ENCODE data around the gene TMEM81.

TMEM81 gene

GRCh38 chr1:205084360-205084759 lies at the start of gene TMEM81:
TMEM81 (minus strand) TSS chr1:205084460; CDS start chr1:205084320, 140 bp downstream.
- Mint-ChIP-seq H3K27ac (no peak within 1 kb of the TSS), H3K4me1 (ENCODE audit: low read depth) (no peaks in the 10 kb centered on the region), H3K9me3 (no peaks in the 10 kb centered on the region)

GRCh38 chr1:205133287-205133686 lies 49.0 kb upstream of the TMEM81 start:
- no peak overlapping the region for H3K4me3 Mint-ChIP-seq
- no peak for DNase-seq
- no peaks in the 10 kb centered on the region for H3K4me1 Mint-ChIP-seq (ENCODE audit: low read depth)
- no peaks in the 10 kb centered on the region for H3K9me3 Mint-ChIP-seq
- no peaks in the 10 kb centered on the region for H3K27me3 Mint-ChIP-seq
- no peaks in the 10 kb centered on the region for H3K36me3 Mint-ChIP-seq (ENCODE audit: low read depth)
- no peak overlapping the region for H3K27ac Mint-ChIP-seq

More at GRCh38 chr1:205084360-205084759, at the start of gene TMEM81:
- no peak for DNase-seq
- peaks cover 66% of the 10 kb centered on the region for H3K36me3 Mint-ChIP-seq (ENCODE audit: low read depth)
- H3K27me3 Mint-ChIP-seq, result no peaks in the 10 kb centered on the region
- no peak within 1 kb of the TSS for H3K4me3 Mint-ChIP-seq

- no peaks in the 10 kb centered on the region for H3K4me1 Mint-ChIP-seq (ENCODE audit: low read depth)
- H3K27ac Mint-ChIP-seq, result no peak overlapping the region
- no peaks in the 10 kb centered on the region for H3K27me3 Mint-ChIP-seq
- H3K9me3 Mint-ChIP-seq, result no peaks in the 10 kb centered on the region
- no peak overlapping the region for H3K4me3 Mint-ChIP-seq
- no peak for DNase-seq
- no peaks in the 10 kb centered on the region for H3K36me3 Mint-ChIP-seq (ENCODE audit: low read depth)
Measured at GRCh38 chr1:205129447-205130029, 45.3 kb upstream of the TMEM81 start.

GRCh38 chr1:205128050-205128449 lies 43.8 kb upstream of the TMEM81 start:
- Mint-ChIP-seq H3K36me3 (ENCODE audit: low read depth) (no peaks in the 10 kb centered on the region), H3K9me3 (no peaks in the 10 kb centered on the region), H3K27me3 (no peaks in the 10 kb centered on the region), H3K4me3 (no peak overlapping the region), H3K27ac (no peak overlapping the region), H3K4me1 (ENCODE audit: low read depth) (peaks cover 3% of the 10 kb centered on the region)
- no peak for DNase-seq

- Mint-ChIP-seq H3K36me3 (ENCODE audit: low read depth) (no peaks in the 10 kb centered on the region), H3K27ac (no peak overlapping the region), H3K4me1 (ENCODE audit: low read depth) (peaks cover 7% of the 10 kb centered on the region), H3K27me3 (no peaks in the 10 kb centered on the region), H3K9me3 (no peaks in the 10 kb centered on the region), H3K4me3 (no peak overlapping the region)
- DNase-seq, result no peak
Measured at GRCh38 chr1:205127646-205128045, 43.4 kb upstream of the TMEM81 start.

- Mint-ChIP-seq H3K4me1 (ENCODE audit: low read depth) (peaks cover 25% of the 10 kb centered on the region), H3K36me3 (ENCODE audit: low read depth) (peaks cover 16% of the 10 kb centered on the region), H3K9me3 (no peaks in the 10 kb centered on the region), H3K4me3 (no peak overlapping the region), H3K27ac (no peak overlapping the region), H3K27me3 (no peaks in the 10 kb centered on the region)
- no peak for DNase-seq
Measured at GRCh38 chr1:205124726-205125125, 40.5 kb upstream of the TMEM81 start.

- Mint-ChIP-seq H3K36me3 (ENCODE audit: low read depth) (peaks cover 32% of the 10 kb centered on the region), H3K27ac (peak overlapping the region; percentile 99), H3K4me1 (ENCODE audit: low read depth) (peaks cover 37% of the 10 kb centered on the region), H3K4me3 (peak overlapping the region; percentile 96), H3K9me3 (no peaks in the 10 kb centered on the region), H3K27me3 (no peaks in the 10 kb centered on the region)
- no peak for DNase-seq
Measured at GRCh38 chr1:205122489-205122882, 38.2 kb upstream of the TMEM81 start.

GRCh38 chr1:205121660-205122488 lies 37.6 kb upstream of the TMEM81 start, which contains the start of gene RBBP5:
RBBP5 (minus strand) TSS chr1:205121978; CDS start chr1:205121873, 105 bp downstream.
- Mint-ChIP-seq H3K36me3 (ENCODE audit: low read depth) (peaks cover 33% of the 10 kb centered on the region), H3K9me3 (no peaks in the 10 kb centered on the region), H3K27me3 (no peaks in the 10 kb centered on the region), H3K4me3 (peak within 1 kb of the TSS; percentile 96), H3K27ac (peak within 1 kb of the TSS; percentile 99), H3K4me1 (ENCODE audit: low read depth) (peaks cover 38% of the 10 kb centered on the region)
- peak; percentile 97 for DNase-seq

GRCh38 chr1:205118752-205119151 lies 34.5 kb upstream of the TMEM81 start:
- peak overlapping the region; percentile 38 for H3K27ac Mint-ChIP-seq
- DNase-seq, result no peak
- H3K4me3 Mint-ChIP-seq, result no peak overlapping the region
- no peaks in the 10 kb centered on the region for H3K9me3 Mint-ChIP-seq
- peaks cover 59% of the 10 kb centered on the region for H3K36me3 Mint-ChIP-seq (ENCODE audit: low read depth)
- no peaks in the 10 kb centered on the region for H3K27me3 Mint-ChIP-seq
- peaks cover 49% of the 10 kb centered on the region for H3K4me1 Mint-ChIP-seq (ENCODE audit: low read depth)

GRCh38 chr1:205111354-205111753 lies 27.1 kb upstream of the TMEM81 start:
- peaks cover 22% of the 10 kb centered on the region for H3K4me1 Mint-ChIP-seq (ENCODE audit: low read depth)
- no peaks in the 10 kb centered on the region for H3K9me3 Mint-ChIP-seq
- H3K27me3 Mint-ChIP-seq, result no peaks in the 10 kb centered on the region
- H3K4me3 Mint-ChIP-seq, result no peak overlapping the region
- H3K36me3 Mint-ChIP-seq (ENCODE audit: low read depth), result peaks cover 75% of the 10 kb centered on the region
- H3K27ac Mint-ChIP-seq, result peak overlapping the region; percentile 48
- no peak for DNase-seq

- Mint-ChIP-seq H3K27ac (no peak overlapping the region), H3K9me3 (no peaks in the 10 kb centered on the region), H3K4me3 (no peak overlapping the region), H3K4me1 (ENCODE audit: low read depth) (peaks cover 14% of the 10 kb centered on the region), H3K27me3 (no peaks in the 10 kb centered on the region), H3K36me3 (ENCODE audit: low read depth) (peaks cover 80% of the 10 kb centered on the region)
- no peak for DNase-seq
Measured at GRCh38 chr1:205109711-205110110, 25.5 kb upstream of the TMEM81 start.

GRCh38 chr1:205109269-205109668 lies 25.0 kb upstream of the TMEM81 start:
- peak overlapping the region; percentile 75 for H3K27ac Mint-ChIP-seq

GRCh38 chr1:205108464-205108863 lies 24.2 kb upstream of the TMEM81 start:
- no peaks in the 10 kb centered on the region for H3K9me3 Mint-ChIP-seq

More at GRCh38 chr1:205109269-205109668, 25.0 kb upstream of the TMEM81 start:
- no peak for DNase-seq
- H3K4me1 Mint-ChIP-seq (ENCODE audit: low read depth), result peaks cover 14% of the 10 kb centered on the region
- no peak overlapping the region for H3K4me3 Mint-ChIP-seq
- H3K9me3 Mint-ChIP-seq, result no peaks in the 10 kb centered on the region
- no peaks in the 10 kb centered on the region for H3K27me3 Mint-ChIP-seq
- peaks cover 79% of the 10 kb centered on the region for H3K36me3 Mint-ChIP-seq (ENCODE audit: low read depth)

GRCh38 chr1:205107327-205107726 lies 23.1 kb upstream of the TMEM81 start:
- Mint-ChIP-seq H3K27me3 (no peaks in the 10 kb centered on the region), H3K4me1 (ENCODE audit: low read depth) (peaks cover 14% of the 10 kb centered on the region), H3K9me3 (no peaks in the 10 kb centered on the region), H3K27ac (peak overlapping the region; percentile 47), H3K36me3 (ENCODE audit: low read depth) (peaks cover 82% of the 10 kb centered on the region), H3K4me3 (no peak overlapping the region)
- no peak for DNase-seq

More at GRCh38 chr1:205108464-205108863, 24.2 kb upstream of the TMEM81 start:
- Mint-ChIP-seq H3K27me3 (no peaks in the 10 kb centered on the region), H3K4me1 (ENCODE audit: low read depth) (peaks cover 14% of the 10 kb centered on the region), H3K36me3 (ENCODE audit: low read depth) (peaks cover 81% of the 10 kb centered on the region), H3K4me3 (no peak overlapping the region), H3K27ac (no peak overlapping the region)
- no peak for DNase-seq

- Mint-ChIP-seq H3K27me3 (no peaks in the 10 kb centered on the region), H3K4me1 (ENCODE audit: low read depth) (peaks cover 3% of the 10 kb centered on the region), H3K4me3 (no peak overlapping the region), H3K9me3 (no peaks in the 10 kb centered on the region), H3K27ac (no peak overlapping the region), H3K36me3 (ENCODE audit: low read depth) (peaks cover 97% of the 10 kb centered on the region)
- no peak for DNase-seq
Measured at GRCh38 chr1:205102404-205102803, 18.1 kb upstream of the TMEM81 start.
